Uterus (tissue), 4 donors: ENCODE measurements around the gene PEPD. TPM values are rescaled to one million over a fixed set of nuclear protein-coding genes. Genes with fewer than 3 reads are reported as not detected.

Experiments used
- DNase-seq, 2 donors: peaks; one replicate each; pipeline ENCODE4 v3.0.0-alpha.2; 2019 to 2020
- H3K27ac ChIP-seq, 2 donors: fragments of 200-600 bp; sonication (generic); 1 replicate in 1 of 2; 2 replicates in 1 of 2; pipeline ENCODE4 v1.5.1; 2016 to 2018
- H3K27me3 ChIP-seq, 2 donors: fragments of 200-600 bp; sonication (generic); one replicate each; pipeline ENCODE4 v1.5.1; 2018 to 2019; ENCODE audit warnings: control low read depth in 1 of 2
- H3K36me3 ChIP-seq, 2 donors: fragments of 200-600 bp; sonication (generic); one replicate each; pipeline ENCODE4 v1.5.1; 2019; ENCODE audit warnings: control low read depth in 1 of 2
- H3K4me1 ChIP-seq, 2 donors: fragments of 200-600 bp; sonication (generic); one replicate each; pipeline ENCODE4 v1.5.1; 2018 to 2019; ENCODE audit warnings: control low read depth in 1 of 2
- H3K4me3 ChIP-seq, 2 donors: fragments of 200-600 bp; sonication (generic); 1 replicate in 1 of 2; 2 replicates in 1 of 2; pipeline ENCODE4 v1.5.1; 2018 to 2019; ENCODE audit warnings: mild to moderate bottlenecking in 1 of 2
- H3K9me3 ChIP-seq, 2 donors: fragments of 200-600 bp; sonication (generic); one replicate each; pipeline ENCODE4 v1.5.1; 2019; ENCODE audit warnings: control low read depth in 1 of 2
- CTCF ChIP-seq, 4 experiments: fragments of 200-600 bp in 2 of 4; fragments of 450-650 bp in 2 of 4; sonication (generic) in 2 of 4; IDR thresholded peaks; one replicate each; pipeline ENCODE4 v1.5.1; 2016 to 2019; ENCODE audit warnings: antibody characterized with exemption in 4 of 4, mild to moderate bottlenecking in 2 of 4, moderate library complexity in 1 of 4
- POLR2A ChIP-seq, 2 donors: fragments of 450-650 bp; IDR thresholded peaks; one replicate each; pipeline ENCODE4 v1.6.1; 2016; ENCODE audit warnings: antibody characterized with exemption in 2 of 2, mild to moderate bottlenecking in 1 of 2, moderate library complexity in 1 of 2
- intact Hi-C: fragments of 100-400 bp; cut with DNase I; formaldehyde crosslinking; loops from one replicate; pipeline ENCODE4 v1.15.1; 2023; ENCODE audit warnings: low total_unique reads
- total RNA-seq, 4 donors: library from RNA; depleted of rRNA in 3 of 4; stranded (reverse); fragments of >200 nt in 3 of 4; gene quantifications; one replicate each; pipeline versions ENCODE4 v1.1.0 to v1.2.4, GENCODE V29; 2014 to 2023
- donor health status: DM: yes; HTN: yes; CAD: no.

The PEPD gene
- total RNA-seq, 4 donors from 2014 or later = 26.1 to 47.0 (median 37.9) TPM

- Histone ChIP-seq H3K27me3 (no peaks in the 10 kb centered on the region), H3K4me3 (no peak overlapping the region), H3K36me3 (no peaks in the 10 kb centered on the region), H3K4me1 (no peaks in the 10 kb centered on the region), H3K27ac (no peak overlapping the region), H3K9me3 (no peaks in the 10 kb centered on the region)
- no peak for TF ChIP-seq CTCF (IDR thresholded peaks at IDR 0.05)
- TF ChIP-seq POLR2A (IDR thresholded peaks at IDR 0.05) = no peak
- intact Hi-C loops = loop anchor here (10.0 kb wide), 1 partner anchor 107 kb away; no protein-coding TSS in a partner anchor
- no peak for DNase-seq
Observed at GRCh38 chr19:33401683-33402420, 119.7 kb downstream of the PEPD start.

DNA sequence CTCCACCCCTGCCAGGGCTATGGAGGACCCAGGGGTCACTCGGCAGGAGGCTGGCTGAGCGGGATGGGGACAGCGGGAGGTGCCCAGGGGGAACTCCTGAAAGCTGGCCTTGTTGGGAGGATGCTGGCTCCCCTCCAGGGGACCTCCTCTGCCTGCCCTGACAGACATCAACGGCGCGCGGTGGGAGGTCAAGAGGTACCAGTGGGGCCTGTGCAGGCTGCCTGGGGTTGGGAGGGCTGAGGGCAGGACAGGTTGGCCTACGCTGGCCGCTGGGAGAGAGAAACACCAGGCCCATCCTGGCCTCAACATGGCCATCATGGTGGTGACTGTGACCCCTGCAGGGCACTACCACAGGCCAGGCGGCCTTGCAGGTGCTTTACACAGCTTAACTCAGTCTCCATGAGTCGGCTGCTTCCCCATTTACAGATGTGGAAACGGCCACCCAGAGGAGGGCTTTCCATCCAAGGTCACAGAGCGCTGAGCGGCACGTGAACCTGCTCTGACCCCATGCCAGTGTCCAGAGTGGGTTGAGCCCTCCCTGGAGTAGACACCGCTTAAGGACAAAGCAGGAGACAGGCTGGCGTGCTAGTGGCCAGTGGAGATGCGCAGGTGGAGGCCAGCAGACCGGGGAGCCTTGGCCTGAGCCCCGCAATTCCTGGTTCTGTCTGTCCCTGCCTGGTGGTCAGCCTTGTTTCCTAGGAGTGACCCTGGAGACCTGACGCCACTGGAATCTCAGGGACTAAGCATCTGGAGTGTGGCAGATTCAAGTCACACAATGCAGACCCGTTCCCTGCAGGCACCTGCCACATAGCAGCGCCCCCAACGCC lies 120.5 kb downstream of the PEPD start:
- intact Hi-C loops = loop anchor here (10.0 kb wide), 1 partner anchor 106 kb away; no protein-coding TSS in a partner anchor
- Histone ChIP-seq H3K27me3 (no peaks in the 10 kb centered on the region), H3K27ac (no peak overlapping the region), H3K4me3 (no peak overlapping the region), H3K36me3 (no peaks in the 10 kb centered on the region), H3K9me3 (no peaks in the 10 kb centered on the region), H3K4me1 (no peaks in the 10 kb centered on the region)
- TF ChIP-seq POLR2A (IDR thresholded peaks at IDR 0.05) (no peak), CTCF (IDR thresholded peaks at IDR 0.05) (no peak)
- DNase-seq = no peak

DNA sequence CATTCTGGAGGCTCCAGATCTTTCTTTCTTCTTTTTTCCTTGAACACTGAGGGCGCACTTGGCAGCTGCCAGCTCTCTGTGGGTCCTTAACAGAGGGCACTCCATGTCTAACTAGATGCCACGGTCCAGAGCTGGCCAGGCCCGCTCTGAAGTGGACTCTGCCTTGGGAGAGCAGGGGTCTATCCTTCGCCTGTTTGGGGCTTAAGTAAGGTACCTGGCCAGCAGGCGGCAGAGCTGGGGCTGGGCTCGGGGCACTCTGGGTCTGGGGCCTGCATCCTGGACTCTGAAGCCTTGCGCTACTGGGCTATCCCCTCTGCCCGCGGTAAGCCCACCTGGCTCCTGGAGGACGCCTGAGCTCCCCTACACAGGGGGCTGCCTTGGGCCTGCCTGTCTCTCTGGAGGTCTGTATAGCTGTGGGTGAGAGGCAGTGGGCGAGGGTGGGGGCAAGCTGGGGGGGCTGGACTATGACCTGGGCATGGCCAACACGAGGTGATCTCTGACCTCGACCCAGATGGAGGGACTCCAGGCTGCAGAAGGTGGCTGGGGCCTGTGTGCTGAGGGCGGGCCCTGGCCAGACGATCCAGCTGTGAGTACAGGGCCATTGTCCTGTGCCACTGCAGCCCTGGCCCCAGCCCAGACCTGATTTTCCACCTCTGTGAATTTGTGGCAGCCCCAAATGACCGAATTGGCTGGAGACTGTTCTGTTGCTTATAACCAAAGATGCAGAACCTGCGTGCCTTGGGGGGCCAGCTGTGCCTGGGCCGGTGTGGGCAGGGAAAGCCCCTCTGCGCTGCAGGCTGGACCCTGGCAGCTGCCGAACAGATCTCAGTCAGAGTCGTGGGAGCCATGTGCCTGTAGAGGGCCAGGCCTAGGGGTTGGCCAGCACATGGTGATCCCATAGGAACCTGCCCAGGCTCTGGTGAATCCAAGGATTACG lies 121.6 kb downstream of the PEPD start:
- intact Hi-C loops = loop anchor here (10.0 kb wide), 1 partner anchor 105 kb away; no protein-coding TSS in a partner anchor
- H3K9me3 ChIP-seq = no peaks in the 10 kb centered on the region
- no peak overlapping the region for H3K27ac ChIP-seq
- no peaks in the 10 kb centered on the region for H3K27me3 ChIP-seq
- no peaks in the 10 kb centered on the region for H3K36me3 ChIP-seq
- no peak for DNase-seq
- TF ChIP-seq POLR2A (IDR thresholded peaks at IDR 0.05) (no peak), CTCF (IDR thresholded peaks at IDR 0.05) (no peak)
- H3K4me1 ChIP-seq = peaks cover 0 to 9% of the 10 kb centered on the region in 2 donors
- H3K4me3 ChIP-seq = no peak overlapping the region

DNA sequence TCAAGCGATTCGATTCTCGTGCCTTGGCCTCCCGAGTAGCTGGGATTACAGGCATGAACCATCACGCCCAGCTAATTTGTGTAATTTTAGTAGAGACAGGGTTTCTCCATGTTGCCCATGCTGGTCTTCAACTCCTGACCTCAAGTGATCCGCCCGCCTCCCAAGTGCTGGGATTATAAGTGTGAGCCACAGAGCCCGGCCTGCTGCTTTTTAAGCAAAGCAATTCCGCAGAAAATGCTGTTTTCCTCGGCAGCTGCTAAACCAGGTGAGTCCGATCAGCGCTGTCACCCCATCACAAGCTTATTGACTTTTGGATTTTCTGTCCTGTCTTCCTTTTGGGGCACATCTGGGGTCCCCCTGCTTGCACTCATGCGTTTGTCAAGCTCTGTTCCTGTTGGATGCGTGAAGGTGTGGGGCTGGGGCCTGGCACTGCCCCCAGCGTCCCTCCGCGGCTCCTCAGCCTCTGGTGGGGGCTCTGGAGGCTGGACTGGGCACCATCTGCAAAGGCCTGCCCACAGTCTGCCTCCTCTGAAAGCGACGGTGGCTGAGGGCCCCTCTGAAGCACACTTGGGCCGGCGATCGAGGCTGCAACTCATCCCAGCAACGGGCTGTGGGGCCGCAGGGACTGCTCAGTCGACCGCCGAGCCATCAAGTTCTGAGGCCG lies 122.4 kb downstream of the PEPD start:
- TF ChIP-seq CTCF (IDR thresholded peaks at IDR 0.05) (no peak), POLR2A (IDR thresholded peaks at IDR 0.05) (no peak)
- no peak overlapping the region for H3K4me3 ChIP-seq
- H3K36me3 ChIP-seq = no peaks in the 10 kb centered on the region
- intact Hi-C loops = no loop called here
- no peak for DNase-seq
- H3K9me3 ChIP-seq = no peaks in the 10 kb centered on the region
- H3K27me3 ChIP-seq = no peaks in the 10 kb centered on the region
- no peak overlapping the region for H3K27ac ChIP-seq
- peaks cover 4 to 14% of the 10 kb centered on the region in 2 donors for H3K4me1 ChIP-seq
